Activated effector memory CD4-positive, alpha-beta T cell treated with Interleukin-2 at 50 U/mL for 16 hours (primary cell): ENCODE measurements around the gene HOXC13.

Experiments
- DNase-seq: peaks from one replicate; pipeline ENCODE4 v3.0.0-alpha.2; 2020

HOXC13 gene

DNA sequence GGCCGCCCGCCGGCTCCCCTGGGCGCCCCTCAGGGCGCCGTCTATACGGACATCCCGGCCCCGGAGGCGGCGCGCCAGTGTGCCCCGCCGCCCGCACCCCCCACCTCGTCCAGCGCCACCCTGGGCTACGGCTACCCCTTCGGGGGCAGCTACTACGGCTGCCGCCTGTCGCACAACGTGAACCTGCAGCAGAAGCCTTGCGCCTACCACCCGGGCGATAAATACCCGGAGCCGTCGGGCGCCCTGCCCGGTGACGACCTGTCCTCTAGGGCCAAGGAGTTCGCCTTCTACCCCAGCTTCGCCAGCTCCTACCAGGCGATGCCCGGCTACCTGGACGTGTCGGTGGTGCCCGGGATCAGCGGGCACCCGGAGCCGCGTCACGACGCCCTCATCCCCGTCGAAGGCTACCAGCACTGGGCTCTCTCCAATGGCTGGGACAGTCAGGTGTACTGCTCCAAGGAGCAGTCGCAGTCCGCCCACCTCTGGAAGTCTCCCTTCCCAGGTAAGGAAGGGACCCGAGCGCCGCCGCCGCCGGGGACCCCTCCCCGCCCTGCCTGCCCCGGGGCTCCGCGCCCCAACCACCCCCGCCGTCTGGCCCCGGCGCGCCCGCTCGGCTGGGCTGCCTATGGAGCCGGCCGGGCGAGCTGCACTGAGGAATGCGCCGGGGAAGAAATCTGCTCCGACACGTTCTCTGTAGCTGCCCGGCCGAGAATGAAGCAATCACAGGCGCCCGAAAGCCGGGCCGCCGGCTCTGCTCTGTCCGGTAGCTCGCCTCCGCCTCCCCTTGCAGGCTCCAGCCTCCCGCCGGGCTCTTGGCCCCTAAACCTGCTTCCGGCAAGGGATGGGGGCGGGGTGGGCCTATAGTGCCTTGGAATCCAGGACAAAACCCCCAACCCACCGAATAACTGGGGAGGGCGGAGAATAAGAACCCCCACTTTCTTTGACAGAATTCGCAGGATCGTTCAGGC is 794 bp downstream of the HOXC13 start:
- no peak for DNase-seq

DNA sequence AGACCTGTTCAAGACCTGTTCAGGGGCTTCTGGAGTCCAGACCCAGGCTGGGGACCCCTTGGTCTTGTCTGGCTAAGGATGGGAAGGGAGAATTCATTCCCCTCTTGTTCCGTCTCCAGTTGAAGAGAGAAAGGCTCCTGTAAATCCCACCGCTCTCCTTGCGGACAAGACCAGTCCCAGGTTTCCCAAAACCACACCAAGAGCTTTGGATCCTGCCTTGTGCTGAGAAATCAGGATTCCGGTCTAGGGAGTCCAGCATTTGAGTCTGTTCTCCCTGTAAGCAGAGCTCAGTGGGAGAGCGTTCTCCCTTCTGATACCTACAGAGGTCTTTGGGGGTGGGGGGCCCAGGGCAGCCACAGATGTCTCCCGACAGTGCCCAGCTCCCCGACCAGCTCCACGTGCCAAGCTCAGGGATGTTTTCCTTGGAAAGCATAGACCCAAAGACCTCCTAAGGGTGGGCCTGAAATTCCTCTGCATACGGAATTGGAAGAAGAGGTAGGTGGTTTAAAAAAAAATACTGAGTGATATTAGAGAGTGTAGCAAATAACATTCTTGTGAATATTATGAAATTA is 1.9 kb downstream of the HOXC13 start:
- no peak for DNase-seq

GRCh38 chr12:53941187-53941586 is 2.6 kb downstream of the HOXC13 start:
- DNase-seq, result no peak

DNA sequence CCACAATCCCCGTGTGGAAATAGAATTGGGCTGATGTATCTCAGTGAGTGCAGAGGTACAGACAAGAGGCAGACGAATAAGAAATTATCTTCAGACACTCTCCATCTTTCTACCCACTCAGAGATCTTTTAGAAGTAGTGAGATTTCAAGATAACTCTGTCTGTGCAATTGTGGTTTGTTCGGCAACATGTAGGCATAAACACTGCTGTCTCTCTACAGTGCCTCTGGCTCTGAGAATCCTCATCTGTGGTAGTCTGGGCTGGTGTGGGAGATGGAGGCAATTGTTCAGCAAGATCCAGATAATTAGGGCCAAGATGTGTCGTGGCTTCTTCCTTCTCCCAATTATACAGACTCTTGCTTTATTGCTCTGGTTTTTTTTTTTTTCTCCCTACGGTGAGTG is 3.1 kb downstream of the HOXC13 start:
- no peak for DNase-seq

- no peak for DNase-seq
Observed at GRCh38 chr12:53942467-53942997, 3.9 kb downstream of the HOXC13 start.

GRCh38 chr12:53944209-53944608 is 5.6 kb downstream of the HOXC13 start:
- no peak for DNase-seq

- no peak for DNase-seq
Observed at GRCh38 chr12:53944907-53945847, 6.5 kb downstream of the HOXC13 start.

DNA sequence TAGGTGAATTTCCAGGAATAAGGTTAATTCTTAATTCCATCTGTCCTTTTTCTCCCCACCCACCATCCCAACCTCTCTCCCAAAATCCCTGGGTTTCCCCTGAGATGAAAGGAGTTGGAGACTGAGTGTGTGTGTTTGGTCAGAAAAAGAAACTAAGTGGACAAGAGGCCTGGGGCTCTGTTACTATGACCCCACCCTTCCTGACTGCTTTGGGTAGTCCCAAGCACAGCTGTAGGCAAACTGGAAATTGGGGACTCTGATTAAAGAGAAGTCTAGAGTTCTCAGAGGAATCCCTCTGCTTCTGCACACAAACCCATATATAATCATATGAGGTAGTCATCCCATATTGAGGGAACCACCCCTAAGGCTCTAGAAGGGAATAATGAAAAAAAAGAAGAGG is 9.1 kb downstream of the HOXC13 start:
- no peak for DNase-seq

DNA sequence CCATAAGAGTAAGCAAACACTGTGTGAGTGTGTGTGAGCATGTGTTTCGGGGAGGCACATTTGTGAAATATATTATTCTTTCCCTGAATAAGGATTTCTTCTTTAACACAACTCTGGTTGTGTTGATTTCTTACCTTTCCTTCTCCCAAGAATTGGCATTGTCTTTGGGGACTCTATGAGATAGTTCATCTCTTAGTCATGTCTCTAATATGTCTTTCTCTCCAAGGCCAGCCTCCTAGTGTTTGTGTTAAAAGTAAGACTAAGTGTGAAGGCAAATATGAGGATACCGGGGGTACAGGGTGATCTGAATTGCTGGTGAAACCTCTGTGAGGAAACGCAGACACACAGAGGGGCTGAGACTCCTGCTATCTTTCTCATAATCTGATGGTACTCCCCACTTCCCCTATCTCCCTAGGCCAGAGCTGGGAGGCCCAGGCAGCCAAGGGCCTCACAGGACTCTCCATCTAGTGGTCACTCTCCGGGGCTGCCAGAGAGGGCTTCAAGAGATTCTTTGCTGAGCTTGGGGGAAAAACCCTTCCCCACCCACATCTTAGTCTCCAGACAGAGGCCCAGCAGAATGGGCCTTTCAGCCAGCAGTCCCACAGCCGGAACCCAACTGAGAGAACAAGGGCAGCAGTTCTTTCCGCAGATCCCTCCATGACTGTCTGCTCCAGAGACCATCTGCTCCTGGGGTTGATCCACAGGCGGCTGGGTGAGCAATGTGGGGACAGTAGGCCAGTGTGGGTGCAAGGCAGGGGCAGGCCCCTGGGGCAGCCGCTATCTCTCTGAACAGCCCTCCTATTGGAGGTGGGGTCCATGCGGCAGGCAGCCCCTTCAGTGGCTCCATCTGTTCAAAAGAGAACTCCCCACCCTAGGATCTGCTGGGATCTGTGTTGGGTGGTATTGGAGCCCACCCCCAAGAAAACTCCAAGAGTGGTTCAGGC is 10.3 kb downstream of the HOXC13 start:
- DNase-seq, result no peak

- DNase-seq, result no peak
Observed at GRCh38 chr12:53949631-53950436, 11.2 kb downstream of the HOXC13 start.

DNA sequence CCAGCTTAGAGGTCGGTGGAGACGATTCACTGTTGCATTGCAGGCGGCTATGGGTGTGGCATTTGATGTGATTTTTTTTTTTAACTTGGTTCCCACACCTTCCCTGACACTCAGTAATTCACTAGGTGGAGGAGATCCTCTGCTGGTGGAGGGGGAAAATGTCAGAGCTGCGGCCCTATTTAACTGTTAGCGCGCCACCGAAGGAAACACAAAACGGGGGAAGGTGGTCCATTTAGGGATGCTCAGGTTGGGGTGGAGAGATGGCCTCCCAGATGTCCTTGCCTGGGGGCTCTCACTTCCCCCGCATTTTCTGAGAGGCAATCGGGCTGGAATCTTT is 11.8 kb downstream of the HOXC13 start:
- no peak for DNase-seq

DNA sequence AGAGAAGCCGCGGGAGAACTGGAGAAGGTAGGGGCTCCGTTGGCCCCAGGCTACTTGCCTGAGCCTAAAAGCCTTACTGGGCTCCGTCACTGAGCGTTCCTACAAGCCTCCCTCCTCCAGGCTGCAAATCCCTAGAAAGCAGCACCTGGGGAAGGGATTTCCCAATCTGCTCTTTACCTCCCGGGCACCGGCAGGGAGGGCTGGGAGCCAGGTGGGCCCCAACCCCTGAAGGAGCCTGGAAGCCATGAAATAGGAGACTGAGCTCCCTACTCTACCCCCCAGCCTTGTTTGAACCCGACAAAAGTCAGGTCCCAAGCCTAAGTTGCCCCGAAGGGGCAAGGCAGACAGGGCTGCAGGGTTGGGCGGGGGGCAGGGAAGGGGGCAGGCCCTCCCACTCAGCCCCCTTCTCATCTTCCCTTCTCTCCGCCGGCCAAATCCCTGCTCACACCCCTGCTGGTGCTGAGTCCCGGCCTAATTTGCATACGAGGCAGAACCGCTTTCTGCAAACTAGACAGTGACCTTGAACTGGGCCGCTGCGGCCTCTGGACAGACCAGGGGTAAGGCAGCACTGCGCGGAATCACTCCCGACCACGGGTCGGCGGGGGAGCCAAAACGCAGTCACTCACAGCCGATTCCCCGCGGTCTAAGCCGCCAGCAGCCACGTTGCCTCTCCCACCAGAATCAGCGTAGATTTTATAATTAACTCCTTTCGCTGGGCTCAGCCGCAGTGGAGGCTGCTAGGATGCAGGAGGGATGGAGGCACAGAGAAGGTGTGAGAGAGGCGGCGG is 12.4 kb downstream of the HOXC13 start:
- DNase-seq, result no peak

GRCh38 chr12:53951577-53952334 is 13.1 kb downstream of the HOXC13 start:
- DNase-seq, result no peak

GRCh38 chr12:53952335-53952694 is 13.7 kb downstream of the HOXC13 start:
- no peak for DNase-seq

DNA sequence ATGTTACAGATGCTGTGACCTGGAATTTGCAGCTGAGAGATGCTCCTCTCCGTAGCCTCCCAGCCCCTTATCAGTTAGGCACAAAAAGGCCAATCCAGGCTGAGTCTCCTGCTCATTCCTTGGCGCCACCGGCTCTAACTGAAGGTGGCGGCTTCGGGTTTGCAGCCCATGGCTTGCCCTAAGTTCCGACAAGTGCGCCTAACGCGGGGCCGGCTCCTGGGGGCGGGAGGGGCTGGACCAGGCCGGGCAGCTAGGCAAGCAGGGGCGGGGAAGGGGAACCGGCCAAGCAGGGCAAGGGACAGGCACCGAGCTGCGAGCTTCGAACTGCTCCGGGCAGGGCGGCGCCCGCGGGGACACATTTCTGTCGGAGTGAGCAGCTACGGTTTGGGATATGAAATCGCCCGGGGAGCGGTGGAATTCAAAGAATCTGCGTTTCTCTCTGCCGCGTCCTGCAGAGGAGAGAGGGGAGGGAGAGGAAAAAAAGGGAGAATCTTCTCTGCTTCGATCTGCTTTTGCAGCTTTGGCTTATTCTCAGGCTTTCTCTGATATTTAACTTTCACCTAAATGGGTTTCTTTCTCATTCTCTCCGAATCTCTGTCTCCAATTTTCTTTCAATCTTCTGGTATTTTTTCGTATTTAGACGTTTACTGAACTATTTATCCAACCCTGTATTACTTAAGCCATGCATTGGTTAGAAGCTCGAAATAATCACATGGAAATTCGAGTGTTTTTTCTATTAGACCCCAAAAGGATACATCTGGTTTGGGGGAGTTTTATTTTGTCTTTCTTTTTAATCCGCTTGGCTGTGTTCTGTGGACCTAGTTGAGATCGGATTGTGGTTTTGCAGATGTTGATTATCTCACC is 14.5 kb downstream of the HOXC13 start:
- no peak for DNase-seq

GRCh38 chr12:53953831-53954693 is 15.4 kb downstream of the HOXC13 start:
- DNase-seq, result no peak

GRCh38 chr12:53954694-53955035 is 16.0 kb downstream of the HOXC13 start, which contains the start of gene HOXC12:
HOXC12 (plus strand) TSS chr12:53954903; CDS start chr12:53954930, 27 bp downstream.
- DNase-seq, result no peak
